ENCODE results near the gene TTC27. TPM values are rescaled to one million over a fixed set of nuclear protein-coding genes. Genes with fewer than 3 reads are reported as not detected.

Gene TTC27
- total RNA-seq, 1 donor from 2014 or later: 18.4 TPM

DNA sequence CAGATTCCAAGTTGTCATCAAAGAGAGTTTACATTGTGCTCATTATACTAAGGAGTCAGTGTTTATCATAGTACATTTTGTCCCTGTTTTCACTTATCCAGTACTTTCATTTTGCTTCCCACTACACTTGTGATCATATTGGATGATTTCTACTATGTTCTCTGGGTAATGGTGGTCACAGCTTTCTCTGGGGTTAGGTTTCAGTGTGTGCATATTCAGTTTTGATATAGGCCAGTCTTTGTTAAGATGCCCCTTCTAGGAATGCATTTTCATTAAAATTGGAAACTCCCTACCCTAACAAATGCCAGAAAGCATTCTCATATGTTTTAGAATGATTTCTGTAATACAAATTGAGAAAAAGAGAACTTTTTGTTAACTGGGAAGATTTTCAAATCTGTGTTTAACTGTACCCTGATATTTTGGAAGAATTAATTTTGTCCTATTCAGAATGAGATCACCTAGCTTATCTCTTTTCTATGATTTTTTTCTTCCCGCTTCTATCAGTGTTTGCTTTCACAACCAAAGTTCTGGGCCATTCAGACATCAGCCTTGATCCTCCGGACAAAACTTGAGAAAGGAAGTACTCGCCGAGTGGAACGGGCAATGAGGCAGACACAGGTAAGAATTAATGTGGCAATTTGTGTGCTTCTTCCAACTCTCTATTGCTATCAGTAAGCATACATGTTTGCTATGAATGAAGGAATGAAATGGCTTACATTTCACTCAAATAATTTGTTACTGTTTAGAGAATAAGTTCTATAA lies 74.6 kb downstream of the TTC27 start:
- H3K36me3 Mint-ChIP-seq: peaks cover 12% of the 10 kb centered on the region
- no peaks in the 10 kb centered on the region for H3K4me1 Mint-ChIP-seq
- no peak overlapping the region for H3K27ac Mint-ChIP-seq
- H3K4me3 Mint-ChIP-seq: no peak overlapping the region
- H3K27me3 Mint-ChIP-seq (ENCODE audit: low read depth): no peaks in the 10 kb centered on the region
- H3K9me3 Mint-ChIP-seq: no peaks in the 10 kb centered on the region
- TF ChIP-seq, protein P1, sequence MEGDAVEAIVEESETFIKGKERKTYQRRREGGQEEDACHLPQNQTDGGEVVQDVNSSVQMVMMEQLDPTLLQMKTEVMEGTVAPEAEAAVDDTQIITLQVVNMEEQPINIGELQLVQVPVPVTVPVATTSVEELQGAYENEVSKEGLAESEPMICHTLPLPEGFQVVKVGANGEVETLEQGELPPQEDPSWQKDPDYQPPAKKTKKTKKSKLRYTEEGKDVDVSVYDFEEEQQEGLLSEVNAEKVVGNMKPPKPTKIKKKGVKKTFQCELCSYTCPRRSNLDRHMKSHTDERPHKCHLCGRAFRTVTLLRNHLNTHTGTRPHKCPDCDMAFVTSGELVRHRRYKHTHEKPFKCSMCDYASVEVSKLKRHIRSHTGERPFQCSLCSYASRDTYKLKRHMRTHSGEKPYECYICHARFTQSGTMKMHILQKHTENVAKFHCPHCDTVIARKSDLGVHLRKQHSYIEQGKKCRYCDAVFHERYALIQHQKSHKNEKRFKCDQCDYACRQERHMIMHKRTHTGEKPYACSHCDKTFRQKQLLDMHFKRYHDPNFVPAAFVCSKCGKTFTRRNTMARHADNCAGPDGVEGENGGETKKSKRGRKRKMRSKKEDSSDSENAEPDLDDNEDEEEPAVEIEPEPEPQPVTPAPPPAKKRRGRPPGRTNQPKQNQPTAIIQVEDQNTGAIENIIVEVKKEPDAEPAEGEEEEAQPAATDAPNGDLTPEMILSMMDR (IDR thresholded peaks at IDR 0.05; ENCODE audit: unreplicated experiment): no peak
- no peak for DNase-seq (ENCODE audit: low spot score in 2 of 2, unreplicated experiment in 2 of 2)

DNA sequence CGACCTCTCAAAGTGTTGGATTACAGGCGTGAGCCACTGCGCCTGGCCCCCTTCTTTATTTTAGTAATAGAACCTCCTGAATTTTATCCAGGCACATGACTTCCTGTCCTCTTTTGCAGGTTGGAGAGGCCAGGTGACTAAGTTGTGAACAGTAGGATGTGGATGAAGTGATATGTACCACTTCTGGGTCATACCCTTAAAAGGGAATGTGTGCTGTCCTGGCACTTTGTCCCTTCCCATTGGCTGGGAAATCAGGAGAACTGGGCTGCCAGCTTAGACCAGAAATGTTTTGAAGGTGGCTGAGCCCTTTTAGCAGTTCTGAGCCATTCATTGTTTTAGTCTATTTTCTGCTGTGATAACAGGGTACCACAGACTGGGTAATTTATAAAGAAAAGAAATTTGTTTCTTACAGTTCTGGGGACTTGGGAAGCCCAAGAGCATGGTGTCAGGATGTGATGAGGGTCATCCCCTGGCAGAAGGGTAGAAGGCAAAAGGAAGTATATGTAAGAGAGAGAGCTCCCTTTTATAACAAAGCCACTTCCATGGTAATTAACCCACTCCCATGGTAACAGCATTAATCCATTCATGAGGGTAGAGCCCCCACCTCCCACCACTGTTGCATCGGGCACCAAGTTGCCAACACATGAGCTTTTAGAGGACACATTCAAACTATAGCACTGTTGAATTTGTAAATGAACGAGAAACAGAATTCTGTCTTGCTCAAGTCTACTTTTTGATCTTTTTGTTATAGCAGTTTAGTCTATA lies 79.1 kb downstream of the TTC27 start:
- peaks cover 12% of the 10 kb centered on the region for H3K36me3 Mint-ChIP-seq
- no peaks in the 10 kb centered on the region for H3K27me3 Mint-ChIP-seq (ENCODE audit: low read depth)
- H3K4me1 Mint-ChIP-seq: peaks cover 2% of the 10 kb centered on the region
- no peak for DNase-seq (ENCODE audit: low spot score in 2 of 2, unreplicated experiment in 2 of 2)
- no peak overlapping the region for H3K4me3 Mint-ChIP-seq
- TF ChIP-seq, protein P1 (IDR thresholded peaks at IDR 0.05; ENCODE audit: unreplicated experiment): no peak
- no peak overlapping the region for H3K27ac Mint-ChIP-seq
- no peaks in the 10 kb centered on the region for H3K9me3 Mint-ChIP-seq

DNA sequence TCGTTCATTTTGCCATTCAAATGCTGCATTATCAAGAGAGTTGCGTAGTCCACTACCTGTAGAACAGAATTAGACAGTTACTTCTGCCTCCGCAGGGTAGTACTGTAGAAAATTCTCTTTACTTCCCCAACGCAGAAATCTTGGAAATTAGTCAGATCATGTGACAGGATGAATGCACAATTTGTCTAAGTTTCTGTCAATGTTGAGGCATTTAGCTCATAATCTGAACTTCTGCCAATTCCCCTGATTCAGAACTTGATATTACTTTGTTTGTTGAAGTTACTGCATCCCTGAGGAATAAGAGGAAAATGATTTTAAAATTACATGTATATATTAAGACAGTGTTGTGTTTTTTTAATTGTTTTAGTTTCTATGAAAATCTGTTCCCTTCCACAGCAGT lies 83.4 kb downstream of the TTC27 start:
- Mint-ChIP-seq H3K4me1 (peaks cover 12% of the 10 kb centered on the region), H3K27me3 (ENCODE audit: low read depth) (no peaks in the 10 kb centered on the region), H3K4me3 (no peak overlapping the region), H3K27ac (no peak overlapping the region), H3K9me3 (peaks cover 8% of the 10 kb centered on the region), H3K36me3 (peaks cover 13% of the 10 kb centered on the region)
- TF ChIP-seq, protein P1 (IDR thresholded peaks at IDR 0.05; ENCODE audit: unreplicated experiment): no peak
- DNase-seq (ENCODE audit: low spot score in 2 of 2, unreplicated experiment in 2 of 2): no peak

DNA sequence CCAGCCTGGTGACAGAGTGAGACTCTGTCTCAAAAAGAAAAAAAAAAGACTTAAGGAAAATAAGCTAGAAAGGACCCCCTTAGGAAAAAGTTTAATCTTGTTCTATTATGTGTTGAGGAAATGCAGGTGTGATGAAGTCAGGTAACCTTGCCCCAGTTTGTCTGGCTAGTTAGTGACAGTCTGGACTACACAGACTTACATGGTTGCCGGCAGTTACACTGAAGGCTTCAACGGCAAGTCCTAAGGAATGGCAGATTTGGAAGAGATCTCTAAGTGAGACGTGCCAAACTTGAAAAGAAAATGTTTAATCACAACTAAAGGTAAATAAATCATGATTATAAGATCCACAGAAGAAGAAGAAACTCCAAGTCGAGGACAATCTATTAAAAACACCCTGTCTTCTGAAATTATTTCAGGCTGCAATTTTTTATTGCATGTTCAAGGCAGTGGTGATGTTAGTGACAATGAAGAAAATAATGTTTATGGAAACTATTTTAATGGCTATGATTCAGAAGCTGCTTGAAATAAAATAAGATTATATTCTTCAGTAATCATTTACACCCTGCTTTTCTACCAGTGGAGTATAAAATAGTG lies 84.2 kb downstream of the TTC27 start:
- no peak for DNase-seq (ENCODE audit: low spot score in 2 of 2, unreplicated experiment in 2 of 2)
- peaks cover 8% of the 10 kb centered on the region for H3K9me3 Mint-ChIP-seq
- H3K4me1 Mint-ChIP-seq: peaks cover 15% of the 10 kb centered on the region
- TF ChIP-seq, protein P1 (IDR thresholded peaks at IDR 0.05; ENCODE audit: unreplicated experiment): no peak
- H3K4me3 Mint-ChIP-seq: no peak overlapping the region
- no peak overlapping the region for H3K27ac Mint-ChIP-seq
- H3K36me3 Mint-ChIP-seq: peaks cover 13% of the 10 kb centered on the region
- H3K27me3 Mint-ChIP-seq (ENCODE audit: low read depth): no peaks in the 10 kb centered on the region

DNA sequence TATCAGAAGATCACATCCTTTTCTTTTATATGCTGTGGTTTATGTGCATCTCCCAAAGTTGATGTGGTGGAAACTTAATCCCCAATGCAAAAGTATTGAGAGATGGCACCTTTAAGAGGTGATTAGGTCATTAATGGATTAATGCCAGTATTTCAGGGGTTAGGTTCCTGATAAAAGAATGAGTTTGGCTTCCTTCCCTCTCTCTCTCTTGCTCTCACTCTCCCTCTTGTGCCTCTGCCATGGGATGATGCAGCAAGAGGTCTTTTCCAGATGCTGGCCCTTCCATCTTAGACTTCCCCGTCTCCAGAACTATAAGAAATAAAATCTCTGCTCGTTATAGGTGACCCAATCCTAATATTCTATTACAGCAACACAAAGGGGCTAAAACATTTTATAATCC lies 85.0 kb downstream of the TTC27 start:
- H3K9me3 Mint-ChIP-seq: peaks cover 8% of the 10 kb centered on the region
- H3K4me1 Mint-ChIP-seq: peaks cover 15% of the 10 kb centered on the region
- no peak overlapping the region for H3K4me3 Mint-ChIP-seq
- TF ChIP-seq, protein P1 (IDR thresholded peaks at IDR 0.05; ENCODE audit: unreplicated experiment): no peak
- no peaks in the 10 kb centered on the region for H3K27me3 Mint-ChIP-seq (ENCODE audit: low read depth)
- H3K27ac Mint-ChIP-seq: no peak overlapping the region
- peaks cover 14% of the 10 kb centered on the region for H3K36me3 Mint-ChIP-seq
- no peak for DNase-seq (ENCODE audit: low spot score in 2 of 2, unreplicated experiment in 2 of 2)

Measured in mesothelial cell of epicardium (in vitro differentiated cells).